Right lobe of liver (tissue), 4 donors: ENCODE results near the gene STPG3.

ENCODE experiments used
- CTCF ChIP-seq, 4 donors: fragments of 200-600 bp in 3 of 4; fragments of 450-650 bp in 1 of 4; IDR thresholded peaks; one replicate each; pipeline versions ENCODE4 v1.5.1 to v1.8.0; 2016 to 2022; ENCODE audit warnings: antibody characterized with exemption in 4 of 4, mild to moderate bottlenecking in 2 of 4
- POLR2A ChIP-seq: fragments of 450-650 bp; IDR thresholded peaks from one replicate; pipeline ENCODE4 v1.6.1; 2017; ENCODE audit warnings: antibody characterized with exemption, mild to moderate bottlenecking
- donor health status: DM: no; HTN: no; CAD: no.
- donor health status: DM: no; HTN: no; CAD: no.
- donor health status: DM: no; HTN: yes; CAD: no.

GRCh38 chr9:137276473-137277328 is 25.6 kb downstream of the STPG3 start:
- no peak for TF ChIP-seq CTCF (IDR thresholded peaks at IDR 0.05)
- no peak for TF ChIP-seq POLR2A
